PC-3 (cell line): ENCODE data around the gene DGKH.

Experiments
- EZH2 ChIP-seq: fragments of 300-600 bp; sonication (generic); IDR thresholded peaks from one replicate; pipeline ENCODE4 v1.6.1; 2017; ENCODE audit warnings: antibody characterized with exemption, mild to moderate bottlenecking, low read length; ENCODE audit not compliant: unreplicated experiment
- TF ChIP-seq, protein P1 (sequence below): fragments of 300-600 bp; sonication (generic); conservative IDR thresholded peaks from 2 replicates; pipeline ENCODE4 v1.5.1; 2017; ENCODE audit warnings: antibody characterized with exemption, low read depth, mild to moderate bottlenecking, low read length

DNA sequence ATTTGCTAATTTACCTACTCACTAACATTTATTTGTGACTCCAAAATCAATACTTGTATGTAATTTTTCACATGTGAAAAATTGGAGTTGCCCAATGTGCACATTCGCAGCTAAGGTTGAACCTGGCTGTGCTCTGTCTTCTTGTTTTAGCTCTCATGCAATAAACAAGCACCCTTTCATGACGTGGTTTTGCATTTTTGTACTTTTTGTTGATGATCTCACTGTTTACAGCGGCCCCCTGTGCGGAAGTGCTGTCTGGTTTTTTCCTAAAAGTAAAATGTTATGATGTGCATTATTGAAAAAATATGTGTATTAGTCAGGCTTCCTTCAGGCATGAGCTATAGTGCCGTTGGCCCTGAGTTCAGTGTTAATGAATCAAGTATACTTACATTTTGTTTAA is 18.1 kb downstream of the DGKH start:
- TF ChIP-seq, protein P1, sequence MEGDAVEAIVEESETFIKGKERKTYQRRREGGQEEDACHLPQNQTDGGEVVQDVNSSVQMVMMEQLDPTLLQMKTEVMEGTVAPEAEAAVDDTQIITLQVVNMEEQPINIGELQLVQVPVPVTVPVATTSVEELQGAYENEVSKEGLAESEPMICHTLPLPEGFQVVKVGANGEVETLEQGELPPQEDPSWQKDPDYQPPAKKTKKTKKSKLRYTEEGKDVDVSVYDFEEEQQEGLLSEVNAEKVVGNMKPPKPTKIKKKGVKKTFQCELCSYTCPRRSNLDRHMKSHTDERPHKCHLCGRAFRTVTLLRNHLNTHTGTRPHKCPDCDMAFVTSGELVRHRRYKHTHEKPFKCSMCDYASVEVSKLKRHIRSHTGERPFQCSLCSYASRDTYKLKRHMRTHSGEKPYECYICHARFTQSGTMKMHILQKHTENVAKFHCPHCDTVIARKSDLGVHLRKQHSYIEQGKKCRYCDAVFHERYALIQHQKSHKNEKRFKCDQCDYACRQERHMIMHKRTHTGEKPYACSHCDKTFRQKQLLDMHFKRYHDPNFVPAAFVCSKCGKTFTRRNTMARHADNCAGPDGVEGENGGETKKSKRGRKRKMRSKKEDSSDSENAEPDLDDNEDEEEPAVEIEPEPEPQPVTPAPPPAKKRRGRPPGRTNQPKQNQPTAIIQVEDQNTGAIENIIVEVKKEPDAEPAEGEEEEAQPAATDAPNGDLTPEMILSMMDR, result no peak
- TF ChIP-seq EZH2, result no peak
